ENCODE measurements around the gene MAN1A2.

The MAN1A2 gene

GRCh38 chr1:117561551-117561950 lies 194.3 kb downstream of the MAN1A2 start:
- no peak for DNase-seq

GRCh38 chr1:117562581-117563491 lies 195.6 kb downstream of the MAN1A2 start:
- DNase-seq = no peak

DNA sequence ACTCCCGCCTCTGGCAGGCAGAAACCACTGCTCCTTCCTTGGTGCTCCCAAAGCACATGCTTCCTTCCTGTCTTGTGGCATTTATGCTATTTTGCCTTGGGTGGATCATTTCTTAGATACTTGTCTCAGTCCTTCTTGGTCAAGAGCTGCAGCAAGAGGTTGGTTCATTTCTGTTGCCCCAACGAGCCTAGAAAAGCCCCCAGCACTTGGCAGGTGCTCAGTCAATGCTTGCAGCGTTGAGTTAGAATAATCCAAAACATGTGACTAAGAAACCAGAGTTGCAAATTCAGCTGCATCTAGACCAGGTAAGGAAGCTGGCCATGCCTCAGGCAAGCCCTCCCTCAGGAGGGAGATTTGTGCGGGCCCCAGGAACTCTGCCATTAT lies 196.2 kb downstream of the MAN1A2 start:
- no peak for DNase-seq

DNA sequence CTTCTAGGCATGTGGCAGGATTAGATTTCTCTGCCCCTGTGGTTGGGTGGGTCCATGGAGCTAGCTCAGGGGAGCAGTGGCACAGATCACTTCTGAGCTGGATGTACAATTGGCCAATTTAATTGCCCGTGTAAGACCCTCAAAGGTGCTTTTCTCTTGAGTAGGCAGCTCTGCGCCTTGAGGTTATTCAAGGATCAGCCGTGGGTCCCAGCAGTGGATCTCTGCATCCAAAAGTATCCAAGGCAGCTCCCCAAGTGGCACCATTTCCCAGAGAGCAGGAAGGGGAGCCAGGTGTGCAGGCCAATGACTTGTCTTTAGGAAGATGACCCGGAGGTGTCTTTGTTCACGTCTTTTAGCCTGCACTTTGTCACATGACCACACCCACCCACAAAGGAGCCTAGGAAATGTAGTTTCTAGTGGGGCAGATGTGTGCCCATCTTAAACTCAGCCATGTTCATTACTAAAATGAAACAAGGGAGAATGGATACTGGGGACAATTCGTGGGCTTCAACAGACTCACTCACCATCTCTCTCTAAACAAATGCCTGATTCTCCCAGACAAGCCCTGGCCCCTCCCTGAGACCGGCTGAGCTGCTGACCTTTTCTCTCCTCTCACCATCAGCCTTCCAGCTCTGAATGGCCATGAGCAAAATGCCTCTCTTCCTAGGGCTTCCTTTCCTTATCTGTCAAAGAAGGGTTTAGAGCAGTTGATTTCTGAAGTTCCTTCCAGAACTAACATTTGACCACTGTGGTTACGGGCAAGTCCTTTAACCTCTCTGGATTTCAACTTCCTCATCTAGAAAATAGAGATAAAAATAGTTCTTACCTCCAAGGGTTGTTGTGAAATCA lies 197.2 kb downstream of the MAN1A2 start:
- DNase-seq = no peak

GRCh38 chr1:117565076-117565556 lies 197.9 kb downstream of the MAN1A2 start:
- no peak for DNase-seq

GRCh38 chr1:117565745-117566455 lies 198.7 kb downstream of the MAN1A2 start:
- DNase-seq = no peak

GRCh38 chr1:117566556-117566955 lies 199.3 kb downstream of the MAN1A2 start:
- DNase-seq = no peak

- no peak for DNase-seq
These were observed 200.2 kb downstream of the MAN1A2 start for GRCh38 chr1:117567435-117567834.

- DNase-seq = no peak
These were observed 200.7 kb downstream of the MAN1A2 start for GRCh38 chr1:117567976-117568375.

GRCh38 chr1:117568999-117569398 lies 201.8 kb downstream of the MAN1A2 start:
- DNase-seq = no peak

DNA sequence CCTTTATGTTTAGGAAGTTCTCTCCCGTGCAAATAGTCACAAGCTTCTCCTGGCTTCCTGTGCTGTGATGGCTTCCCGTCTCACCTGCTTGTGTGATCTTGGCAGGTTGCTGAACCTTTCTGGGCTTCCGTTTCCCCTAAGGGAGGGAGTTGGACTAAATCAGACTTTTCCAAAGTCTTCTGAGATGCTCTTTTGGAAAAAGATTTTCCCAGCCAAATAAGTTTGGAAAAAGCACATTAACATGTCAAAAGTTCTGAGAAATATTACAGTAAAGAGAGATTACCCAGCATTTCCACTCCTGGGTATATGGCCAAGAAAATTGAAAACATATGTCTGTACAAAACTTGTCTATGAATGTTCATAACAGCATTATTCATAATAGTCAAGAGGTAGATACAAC lies 202.6 kb downstream of the MAN1A2 start:
- no peak for DNase-seq

DNA sequence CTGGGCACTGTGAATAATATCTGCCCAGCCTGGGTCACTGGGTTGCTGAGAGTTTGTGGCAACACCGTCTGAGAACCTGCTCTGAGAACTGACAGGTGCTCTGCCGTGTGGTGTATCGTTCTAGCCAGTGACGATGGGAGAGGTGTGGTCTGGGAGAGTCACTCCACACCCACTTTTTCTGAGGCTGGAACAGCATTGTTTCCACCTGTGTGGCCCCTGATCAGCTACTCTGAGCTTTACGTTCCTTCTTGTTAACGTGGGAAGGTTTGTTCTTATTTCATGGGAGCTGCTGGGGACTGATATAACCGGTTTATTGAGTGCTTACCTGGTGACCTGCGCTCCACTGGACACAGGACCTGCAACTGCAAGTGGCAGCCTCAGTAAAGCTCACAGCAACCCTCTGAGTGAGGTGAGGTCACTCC lies 203.8 kb downstream of the MAN1A2 start:
- no peak for DNase-seq

DNA sequence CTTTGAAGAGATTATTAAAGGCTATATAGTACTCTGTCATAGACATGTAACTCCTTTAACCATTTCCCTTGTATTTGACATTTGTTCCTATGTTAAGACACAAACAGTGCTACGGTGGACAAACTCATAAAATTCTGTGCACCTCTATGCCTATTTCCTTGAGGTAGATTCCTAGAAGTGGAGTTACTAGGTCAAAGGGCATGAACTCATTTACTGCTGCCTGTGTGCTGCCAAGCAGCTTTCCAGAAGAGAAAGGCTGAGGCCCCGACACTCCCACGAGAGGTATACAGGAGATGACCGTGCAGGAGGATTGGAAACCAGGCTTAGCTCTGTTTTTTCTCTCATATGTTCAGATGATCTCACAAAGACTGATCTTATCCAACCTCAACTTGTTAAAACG lies 204.2 kb downstream of the MAN1A2 start:
- DNase-seq = no peak

- DNase-seq = peak; percentile 36 to 48
These were observed 205.3 kb downstream of the MAN1A2 start for GRCh38 chr1:117572546-117572945.

GRCh38 chr1:117573386-117574023 lies 206.3 kb downstream of the MAN1A2 start:
- no peak for DNase-seq

GRCh38 chr1:117574161-117574835 lies 207.0 kb downstream of the MAN1A2 start:
- DNase-seq = no peak

DNA sequence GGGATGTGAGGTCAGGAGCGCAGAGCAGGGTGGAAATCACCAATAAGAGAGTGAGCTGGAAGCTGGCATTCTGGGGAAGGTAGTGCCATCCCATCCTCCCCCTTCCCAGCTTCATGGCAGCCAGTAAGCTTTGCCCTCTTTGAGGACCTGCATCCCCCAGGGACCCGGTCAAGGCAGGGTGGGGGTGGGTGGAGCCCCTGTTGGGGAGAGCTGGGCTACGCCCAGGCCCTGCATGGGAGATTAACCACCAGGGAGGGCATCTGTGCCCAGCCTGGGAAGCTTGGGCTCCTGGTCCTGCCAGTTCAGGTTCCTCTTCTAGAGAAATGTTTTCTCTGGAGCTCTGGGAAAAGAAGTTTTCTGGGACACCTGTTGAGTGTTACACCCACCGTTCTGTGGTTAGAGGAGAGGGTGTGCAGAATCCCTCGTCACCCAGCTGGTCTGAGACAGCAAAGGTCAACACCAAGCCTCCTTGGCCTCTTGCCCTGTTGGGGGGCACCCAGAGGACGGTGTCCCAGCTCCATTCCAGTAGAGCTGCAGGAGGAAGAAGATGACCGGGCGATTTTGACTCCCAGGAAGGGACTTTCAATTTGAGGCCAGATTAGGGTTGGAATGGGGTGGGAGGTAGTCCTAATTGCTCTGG lies 208.5 kb downstream of the MAN1A2 start:
- DNase-seq = no peak

GRCh38 chr1:117576236-117576635 lies 209.0 kb downstream of the MAN1A2 start:
- DNase-seq = no peak

- DNase-seq = no peak
These were observed 210.1 kb downstream of the MAN1A2 start for GRCh38 chr1:117577191-117577885.

DNA sequence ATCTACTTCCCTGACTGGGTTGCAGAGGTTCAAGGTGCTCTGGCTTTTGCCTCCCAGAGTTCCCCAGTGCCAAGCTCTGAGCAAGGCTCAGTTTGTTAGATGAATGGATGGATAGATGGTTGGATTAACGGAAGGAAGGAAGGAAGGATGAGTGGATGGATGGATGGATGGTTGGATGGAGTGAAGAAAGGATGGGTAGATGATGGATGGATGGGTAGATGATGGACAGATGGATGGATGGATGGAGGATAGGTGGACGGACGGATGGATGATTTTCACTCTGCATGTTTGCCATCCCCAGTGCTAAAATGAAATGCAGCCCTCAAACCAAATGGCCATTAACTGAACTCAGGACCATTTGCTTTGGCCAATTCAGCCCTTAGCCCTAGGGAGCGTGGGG lies 211.2 kb downstream of the MAN1A2 start:
- no peak for DNase-seq
